Measurements from ENCODE around the gene PLCD4. TPM values are rescaled to one million over a fixed set of nuclear protein-coding genes. Genes with fewer than 3 reads are reported as not detected.
A peak's percentile ranks its signal among the peaks of the same experiment; 100 is the strongest.

PLCD4 gene
- total and polyA plus RNA-seq, 2 donors from 2014 or later: 11.0 to 30.4 TPM

- Histone ChIP-seq H3K4me1 (ENCODE audit: control insufficient read depth in 2 of 3, insufficient read depth in 2 of 3, low read depth in 1 of 3, low read length in 3 of 3) (peaks cover 7 to 20% (median 14%) of the 10 kb centered on the region in 3 donors), H3K27ac (ENCODE audit: low read depth in 2 of 2, low read length in 2 of 2) (no peak overlapping the region), H3K27me3 (ENCODE audit: control insufficient read depth, insufficient read depth, low read length) (no peaks in the 10 kb centered on the region), H3K9me3 (ENCODE audit: control insufficient read depth in 2 of 3, insufficient read depth in 1 of 3, low read length in 3 of 3) (no peaks in the 10 kb centered on the region), H3K9ac (ENCODE audit: low read length in 3 of 3) (no peak overlapping the region), H3K36me3 (ENCODE audit: control insufficient read depth in 2 of 3, insufficient read depth in 3 of 3, low read length in 3 of 3) (peaks cover 0 to 3% (median 3%) of the 10 kb centered on the region in 3 donors), H3K4me3 (ENCODE audit: low read length in 3 of 3) (peak overlapping the region in 1 of 3 donors; percentile 37)
- DNase-seq: peak in 1 of 5 donors; percentile 6
- FAIRE-seq: no peak
- intact Hi-C loops (cut with DNase I): no loop called here
- no peak for TF ChIP-seq CTCF (IDR thresholded peaks at IDR 0.05; ENCODE audit: borderline replicate concordance, extremely low read depth, insufficient read depth)
Measured at GRCh38 chr2:218570850-218571249, 36.8 kb upstream of the PLCD4 start.

- H3K27me3 ChIP-seq (ENCODE audit: control insufficient read depth, insufficient read depth, low read length): no peaks in the 10 kb centered on the region
- peaks cover 0 to 3% (median 0%) of the 10 kb centered on the region in 3 donors for H3K4me1 ChIP-seq (ENCODE audit: control insufficient read depth in 2 of 3, insufficient read depth in 2 of 3, low read depth in 1 of 3, low read length in 3 of 3)
- peaks cover 0 to 7% (median 6%) of the 10 kb centered on the region in 3 donors for H3K36me3 ChIP-seq (ENCODE audit: control insufficient read depth in 2 of 3, insufficient read depth in 3 of 3, low read length in 3 of 3)
- DNase-seq (no peak), FAIRE-seq (no peak)
- TF ChIP-seq CTCF (IDR thresholded peaks at IDR 0.05; ENCODE audit: borderline replicate concordance, extremely low read depth, insufficient read depth): no peak
- intact Hi-C loops (cut with DNase I): no loop called here
- H3K4me3 ChIP-seq (ENCODE audit: low read length in 3 of 3): no peak overlapping the region
- no peak overlapping the region for H3K27ac ChIP-seq (ENCODE audit: low read depth in 2 of 2, low read length in 2 of 2)
- no peak overlapping the region for H3K9ac ChIP-seq (ENCODE audit: low read length in 3 of 3)
- no peaks in the 10 kb centered on the region for H3K9me3 ChIP-seq (ENCODE audit: control insufficient read depth in 2 of 3, insufficient read depth in 1 of 3, low read length in 3 of 3)
Measured at GRCh38 chr2:218576854-218577253, 30.8 kb upstream of the PLCD4 start.

DNA sequence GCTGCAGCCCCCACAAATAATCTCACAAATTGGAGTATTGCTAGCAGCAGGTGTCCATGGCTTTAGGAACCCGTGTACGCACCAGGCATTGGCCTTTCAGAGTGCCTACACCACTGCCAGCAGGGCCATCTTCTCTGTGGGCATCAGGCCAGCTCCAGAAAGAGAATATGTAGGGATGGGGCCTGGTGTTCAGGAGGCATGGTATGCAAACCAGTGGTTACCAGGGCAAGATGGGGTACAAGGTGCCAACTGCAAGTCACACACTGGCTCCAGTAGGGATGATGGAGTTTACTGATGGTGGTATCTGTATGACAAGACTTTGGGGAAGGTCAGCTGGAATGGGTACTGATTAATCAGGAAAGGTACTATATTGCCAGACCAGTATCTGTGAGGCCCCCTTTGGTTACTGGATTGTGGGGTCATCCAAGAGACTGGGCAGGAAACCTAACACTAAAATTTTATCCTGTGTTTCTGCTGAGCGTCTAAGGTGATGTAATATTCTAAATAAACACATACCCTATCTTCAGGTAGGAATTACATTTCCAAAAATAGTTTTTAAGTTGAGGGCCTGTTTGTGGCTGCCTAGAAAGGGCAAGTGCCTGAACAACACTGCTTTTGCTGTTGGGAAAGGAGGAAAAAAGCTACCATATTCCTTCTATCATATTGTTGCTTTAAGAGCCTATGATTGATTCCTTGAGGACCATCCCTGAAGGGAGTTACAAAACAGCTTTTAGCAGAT lies 30.0 kb upstream of the PLCD4 start:
- no peak for TF ChIP-seq CTCF (IDR thresholded peaks at IDR 0.05; ENCODE audit: borderline replicate concordance, extremely low read depth, insufficient read depth)
- no peak overlapping the region for H3K9ac ChIP-seq (ENCODE audit: low read length in 3 of 3)
- FAIRE-seq: no peak
- H3K4me1 ChIP-seq (ENCODE audit: control insufficient read depth in 2 of 3, insufficient read depth in 2 of 3, low read depth in 1 of 3, low read length in 3 of 3): peaks cover 0 to 3% (median 0%) of the 10 kb centered on the region in 3 donors
- no peak for DNase-seq
- intact Hi-C loops (cut with DNase I): no loop called here
- no peaks in the 10 kb centered on the region for H3K9me3 ChIP-seq (ENCODE audit: control insufficient read depth in 2 of 3, insufficient read depth in 1 of 3, low read length in 3 of 3)
- peaks cover 0 to 7% (median 3%) of the 10 kb centered on the region in 3 donors for H3K36me3 ChIP-seq (ENCODE audit: control insufficient read depth in 2 of 3, insufficient read depth in 3 of 3, low read length in 3 of 3)
- no peak overlapping the region for H3K4me3 ChIP-seq (ENCODE audit: low read length in 3 of 3)
- H3K27ac ChIP-seq (ENCODE audit: low read depth in 2 of 2, low read length in 2 of 2): no peak overlapping the region
- H3K27me3 ChIP-seq (ENCODE audit: control insufficient read depth, insufficient read depth, low read length): no peaks in the 10 kb centered on the region
